COR-L47 (cell line): ENCODE measurements around the gene RBM12.
"Not testable (repeated sequence)": the region's sequence is repeated elsewhere in the genome, so short reads cannot be mapped to it uniquely, and the experiment has no call there.

Source experiments
- DNase-seq: peaks from one replicate; lab custom pipeline; 2025; lab: John Stamatoyannopoulos, UW

Gene RBM12

DNA sequence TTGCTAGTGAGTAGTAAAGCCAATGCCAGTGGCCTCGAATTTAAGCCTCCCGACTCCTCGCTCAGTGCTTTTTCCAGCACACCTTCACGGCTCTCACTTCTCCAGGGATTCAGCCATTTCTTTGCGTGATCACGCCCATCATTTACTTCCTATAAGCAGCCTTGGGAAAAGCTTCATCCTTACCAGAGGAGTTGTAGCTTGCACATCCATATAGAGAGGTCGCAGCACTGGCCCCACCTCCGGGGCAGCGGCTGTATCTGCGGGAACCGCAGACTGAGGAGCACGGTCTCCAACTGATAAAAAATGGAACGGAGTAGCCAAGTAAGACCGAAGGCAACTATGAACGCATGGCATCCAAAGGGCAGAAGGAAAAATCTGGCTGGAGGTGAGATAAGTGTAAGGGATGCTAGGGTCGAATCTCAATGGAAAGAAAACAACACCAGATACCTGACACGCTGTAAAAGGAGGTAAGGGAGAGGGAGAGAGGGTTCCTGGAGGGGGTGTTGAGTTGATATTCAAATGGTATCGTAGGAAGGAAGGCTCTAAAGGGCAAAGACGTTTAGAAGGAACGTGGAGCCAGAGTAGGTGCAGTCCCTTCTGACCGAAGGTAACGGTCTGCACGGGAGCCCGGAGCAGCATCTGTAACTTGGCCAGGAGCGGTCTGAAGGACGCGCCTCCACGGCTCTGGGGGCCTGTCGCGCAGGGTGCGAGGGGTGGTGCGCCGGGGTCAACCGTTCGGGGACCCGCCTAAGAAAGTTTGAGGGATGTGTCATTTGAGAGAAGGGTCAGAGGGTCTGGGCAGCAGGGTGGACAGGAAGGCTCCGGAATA, 33.8 kb upstream of the RBM12 start:
- no peak for DNase-seq

DNA sequence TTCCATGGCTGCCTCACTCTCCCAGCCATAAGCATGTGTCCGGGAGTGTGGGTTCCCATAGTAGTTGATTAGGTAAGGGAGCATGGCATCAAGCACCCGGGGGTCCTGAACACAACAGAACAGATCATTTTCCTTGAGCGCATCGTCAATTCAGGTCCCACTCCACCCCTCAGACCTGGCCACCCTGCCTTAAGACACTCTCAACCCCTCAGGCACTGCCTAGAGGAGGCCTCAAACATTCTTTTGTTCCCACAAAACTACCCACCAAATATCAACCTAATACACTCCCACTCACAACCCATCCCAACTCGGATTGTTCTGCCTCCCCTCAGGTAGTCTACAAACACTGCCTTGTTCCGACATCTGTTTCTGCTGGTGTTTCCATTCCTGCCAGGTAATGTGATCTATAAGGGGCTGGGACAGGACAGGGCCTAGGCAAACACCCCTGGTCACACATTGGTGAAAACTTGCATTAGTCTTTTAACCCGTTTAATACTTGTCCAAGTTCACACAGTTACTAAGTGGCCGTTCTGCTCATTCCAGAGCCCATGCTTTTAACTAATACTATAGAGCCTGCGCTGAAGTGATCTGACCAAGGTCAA, 33.1 kb upstream of the RBM12 start:
- DNase-seq = no peak

DNA sequence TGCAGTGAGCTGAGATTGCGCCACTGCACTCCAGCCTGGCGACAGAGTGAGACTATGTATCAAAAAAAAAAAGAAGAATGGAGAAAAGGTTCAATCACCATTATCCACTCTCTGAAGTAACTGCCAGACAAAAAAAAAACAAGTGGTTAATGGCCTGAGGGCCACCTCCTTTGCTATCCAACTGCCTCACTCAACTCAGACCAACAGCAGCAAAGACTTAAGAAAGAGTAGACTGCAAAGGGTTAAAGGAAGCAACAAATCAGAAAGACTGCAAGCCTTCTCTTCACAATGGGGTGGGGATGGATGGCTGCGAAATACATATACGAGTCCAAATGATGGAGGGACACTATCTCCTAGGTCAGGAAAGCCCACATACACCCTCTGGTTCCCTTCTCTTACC, 31.3 kb upstream of the RBM12 start:
- DNase-seq = no peak

DNA sequence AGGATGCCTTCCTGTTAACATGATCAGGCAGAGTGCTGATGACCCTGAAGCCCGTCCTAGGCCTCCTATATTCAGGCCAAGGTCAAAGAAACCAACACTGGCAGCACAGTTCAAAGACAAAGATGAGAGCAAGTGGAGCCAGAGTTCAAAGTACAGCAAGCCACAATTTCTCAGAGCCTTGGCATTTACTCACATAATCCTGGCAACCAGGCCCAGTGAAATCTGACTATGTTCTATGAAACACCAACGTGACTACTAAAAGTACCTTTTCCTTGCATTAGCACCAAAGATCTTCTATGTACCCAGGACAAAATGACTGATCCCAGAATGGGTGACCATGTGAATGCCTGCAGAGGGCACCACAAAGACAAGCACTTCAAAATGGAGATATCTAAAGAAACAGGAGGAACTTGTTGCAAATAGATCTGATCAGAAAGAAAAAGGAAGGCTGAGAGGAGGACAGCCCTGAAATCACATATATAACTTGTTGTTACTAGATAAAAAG, 30.6 kb upstream of the RBM12 start:
- DNase-seq = no peak

- no peak for DNase-seq
Observed at GRCh38 chr20:35690265-35690664, 25.6 kb upstream of the RBM12 start.

DNA sequence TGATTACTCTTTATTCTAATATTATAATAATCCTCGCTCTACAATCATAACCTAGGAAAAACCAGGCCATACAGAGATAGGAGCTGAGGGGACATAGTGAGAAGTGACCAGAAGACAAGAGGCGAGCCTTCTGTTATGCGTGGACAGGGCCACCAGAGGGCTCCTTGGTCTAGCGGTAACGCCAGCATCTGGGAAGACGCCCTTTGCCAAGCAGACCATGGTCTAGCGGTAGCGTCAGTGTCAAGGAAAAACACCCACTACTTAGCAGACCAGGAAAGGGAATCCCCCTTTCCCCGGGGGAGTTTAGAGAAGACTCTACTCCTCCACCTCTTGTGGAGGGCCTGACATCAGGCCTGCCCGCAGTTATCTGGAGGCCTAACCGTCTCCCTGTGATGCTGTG, 22.2 kb upstream of the RBM12 start:
- not testable (repeated sequence) for DNase-seq

DNA sequence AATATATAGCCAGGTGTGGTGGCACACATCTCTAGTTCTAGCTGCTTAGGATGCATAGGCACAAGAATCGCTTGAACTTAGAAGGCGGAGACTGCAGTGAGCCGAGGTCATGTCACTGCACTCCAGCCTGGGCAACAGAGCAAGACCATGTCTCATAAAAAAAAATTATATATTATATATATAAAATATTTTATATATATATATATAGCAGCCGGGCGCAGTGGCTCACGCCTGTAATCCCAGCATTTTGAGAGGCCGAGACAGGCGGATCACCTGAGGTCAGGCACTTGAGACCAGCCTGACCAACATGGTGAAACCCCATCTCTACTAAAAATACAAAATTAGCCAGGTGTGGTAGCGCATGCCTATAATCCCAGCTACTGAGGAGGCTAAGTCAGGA, 20.7 kb upstream of the RBM12 start:
- not testable (repeated sequence) for DNase-seq

DNA sequence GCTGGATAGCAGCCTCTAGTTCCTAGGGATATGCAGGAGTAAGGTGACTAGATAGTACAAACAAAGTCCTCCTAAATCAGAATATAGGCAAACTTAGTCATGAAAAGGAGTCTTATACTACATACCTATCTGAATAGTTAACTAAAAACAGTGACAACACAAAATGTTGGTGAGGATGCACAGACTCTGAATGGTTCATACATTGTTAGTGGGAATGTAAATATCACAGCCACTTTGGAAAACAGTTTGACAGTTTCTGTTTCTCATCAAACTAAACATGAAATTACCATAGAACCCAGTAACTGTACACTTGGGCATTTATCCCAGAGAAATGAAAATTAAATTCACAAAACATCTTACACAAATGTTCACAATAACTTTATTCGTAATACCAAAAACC, 17.3 kb upstream of the RBM12 start:
- DNase-seq = no peak

- no peak for DNase-seq
Observed at GRCh38 chr20:35680452-35681183, 15.9 kb upstream of the RBM12 start.

GRCh38 chr20:35674921-35675320, 10.2 kb upstream of the RBM12 start:
- DNase-seq = no peak

DNA sequence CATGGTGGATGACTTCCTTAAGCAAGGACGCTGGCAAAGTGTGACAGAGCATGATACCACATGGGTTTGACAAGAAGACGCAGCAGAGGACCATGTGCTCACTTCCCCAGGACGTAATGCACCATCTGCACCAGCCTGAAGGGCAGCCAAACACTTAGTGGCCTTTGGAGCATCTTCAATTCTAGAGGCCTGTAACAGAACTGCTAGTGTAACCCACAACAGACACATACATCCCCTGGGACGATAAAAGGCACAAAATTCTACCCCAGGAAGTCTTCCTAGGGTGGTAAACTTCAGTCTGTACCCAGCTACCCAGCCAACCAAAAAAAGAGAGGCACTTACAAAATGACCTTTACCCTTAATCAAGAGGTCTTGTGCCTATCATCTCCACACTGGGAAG, 9.2 kb upstream of the RBM12 start:
- no peak for DNase-seq

GRCh38 chr20:35669681-35670080, 5.0 kb upstream of the RBM12 start:
- DNase-seq = no peak

DNA sequence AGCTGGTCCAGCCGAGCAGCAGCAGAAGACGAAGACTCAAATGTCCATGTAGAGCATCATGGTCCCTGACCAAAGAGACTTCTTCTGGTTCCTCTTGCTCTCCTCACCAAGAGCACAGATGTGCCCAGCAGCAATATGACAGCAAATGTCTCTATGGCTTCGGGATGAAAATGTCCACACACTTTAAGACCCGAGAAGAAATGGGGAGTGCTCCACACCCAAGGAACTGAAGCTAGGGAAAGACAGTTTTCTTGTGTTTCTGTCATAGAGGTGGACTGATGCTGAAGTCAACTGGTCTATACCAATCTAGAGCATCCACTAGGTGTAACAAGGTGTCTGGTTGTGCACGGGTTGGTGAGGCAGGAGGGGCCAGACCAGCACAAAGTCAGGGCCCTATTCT, 4.5 kb upstream of the RBM12 start:
- DNase-seq = no peak

- DNase-seq = no peak
Observed at GRCh38 chr20:35665949-35666288, 1.2 kb upstream of the RBM12 start.

GRCh38 chr20:35663516-35664465, 909 bp downstream of the RBM12 start:
- peak; percentile 35 for DNase-seq

DNA sequence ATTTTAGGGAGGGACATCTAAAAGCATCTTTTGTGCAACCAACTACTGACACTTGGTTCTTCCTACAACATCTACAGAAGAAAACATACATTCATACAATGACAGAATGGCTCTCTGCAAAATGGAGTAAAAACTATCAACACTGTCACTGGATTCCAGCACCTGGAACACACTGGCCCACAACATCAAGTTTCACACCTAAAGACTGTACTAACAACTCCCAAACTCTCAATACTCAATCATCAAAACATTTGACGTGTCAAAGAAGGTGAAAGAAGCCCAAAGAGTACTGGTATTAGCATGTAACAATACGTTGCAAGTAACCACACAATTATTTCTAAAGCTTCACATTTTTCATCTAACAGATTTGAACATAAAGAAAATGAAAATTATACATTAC, 2.1 kb downstream of the RBM12 start:
- DNase-seq = no peak

DNA sequence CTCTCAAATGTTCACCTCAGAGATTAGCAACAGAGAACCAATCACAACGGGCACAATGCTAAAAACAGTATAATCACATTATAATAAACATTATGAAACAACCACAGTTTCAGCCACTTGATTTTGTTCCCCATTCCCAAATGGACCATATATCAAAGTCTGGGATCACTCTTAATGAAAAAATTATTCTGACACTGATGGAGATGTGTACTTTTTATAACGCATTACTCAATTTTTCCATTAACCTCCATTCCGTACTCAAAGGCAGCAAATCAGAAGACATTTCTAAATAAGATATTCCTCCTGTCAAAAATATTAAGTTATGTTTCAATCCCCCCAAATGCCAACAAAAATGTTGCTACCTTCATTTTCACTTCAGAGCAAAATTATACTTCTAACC, 2.8 kb downstream of the RBM12 start:
- no peak for DNase-seq

DNA sequence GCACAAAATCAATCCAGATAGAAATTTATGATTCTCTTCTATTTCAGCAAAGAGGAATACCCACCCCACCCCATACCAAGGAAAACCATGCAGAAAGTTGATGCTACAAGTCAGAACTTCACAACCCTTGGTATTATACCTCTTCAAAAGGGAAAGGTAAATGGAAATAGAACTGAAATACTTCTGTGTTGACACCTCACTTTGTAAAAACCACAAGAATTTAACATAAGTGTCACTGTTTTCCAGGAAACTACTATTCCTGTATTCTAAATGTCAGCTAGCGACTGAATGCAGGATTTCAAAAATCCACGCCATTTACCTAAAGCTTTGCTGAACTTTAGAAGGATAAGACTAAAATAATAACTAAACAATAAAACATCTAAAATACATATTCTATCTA, 3.6 kb downstream of the RBM12 start:
- DNase-seq = no peak

DNA sequence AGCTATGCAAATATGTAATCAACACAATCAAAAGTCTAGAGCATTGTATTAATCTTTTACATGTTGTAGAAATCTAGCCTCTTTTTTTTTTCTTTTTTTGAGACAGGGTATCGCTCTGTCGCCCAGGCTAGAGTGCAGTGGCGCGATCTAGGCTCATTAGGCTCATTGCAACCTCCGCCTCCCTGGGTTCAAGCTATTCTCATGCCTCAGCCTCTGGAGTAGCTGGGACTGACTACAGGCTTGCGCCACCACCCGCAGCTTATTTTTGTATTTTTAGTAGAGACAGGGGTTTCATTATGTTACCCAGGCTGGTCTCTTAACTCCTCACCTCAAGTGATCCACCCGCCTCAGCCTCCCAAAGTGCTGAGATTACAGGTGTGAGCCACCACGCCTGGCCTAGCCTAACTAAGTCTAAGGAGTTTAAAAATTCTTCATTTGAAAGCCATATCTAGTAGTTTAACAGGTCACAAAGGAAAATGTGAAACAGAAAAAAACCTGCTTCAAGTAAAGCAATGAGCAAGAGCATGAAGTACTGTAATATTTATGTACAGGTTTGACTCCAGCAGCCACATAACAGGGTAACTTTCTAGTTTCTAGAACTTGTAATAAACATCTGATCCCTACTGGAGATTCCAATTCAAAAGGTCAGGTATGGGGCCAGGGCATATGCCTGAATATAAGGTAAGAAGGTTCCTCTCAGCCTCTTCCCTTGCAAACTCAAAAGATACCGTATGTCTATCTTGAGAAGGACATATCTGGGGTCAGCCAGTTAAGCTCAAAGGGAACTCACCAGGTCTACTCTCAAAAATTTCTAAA, 4.4 kb downstream of the RBM12 start:
- no peak for DNase-seq

- no peak for DNase-seq
Observed at GRCh38 chr20:35657271-35657670, 7.4 kb downstream of the RBM12 start.

GRCh38 chr20:35654415-35654814, 10.3 kb downstream of the RBM12 start:
- no peak for DNase-seq
